B cell (primary cell): ENCODE measurements around the gene UBE2G2.

Experiments
- EZH2 ChIP-seq: IDR thresholded peaks from 2 replicates; pipeline ENCODE4 v1.6.1; 2012; ENCODE audit warnings: borderline replicate concordance, low read depth, mild to moderate bottlenecking, moderate library complexity, low read length; ENCODE audit not compliant: insufficient read depth, poor library complexity, severe bottlenecking
- TF ChIP-seq, protein P1 (sequence below): fragments of 200-600 bp; IDR thresholded peaks from one replicate; pipeline ENCODE4 v1.8.0; 2022; ENCODE audit warnings: antibody characterized with exemption, mild to moderate bottlenecking

- TF ChIP-seq, protein P1, sequence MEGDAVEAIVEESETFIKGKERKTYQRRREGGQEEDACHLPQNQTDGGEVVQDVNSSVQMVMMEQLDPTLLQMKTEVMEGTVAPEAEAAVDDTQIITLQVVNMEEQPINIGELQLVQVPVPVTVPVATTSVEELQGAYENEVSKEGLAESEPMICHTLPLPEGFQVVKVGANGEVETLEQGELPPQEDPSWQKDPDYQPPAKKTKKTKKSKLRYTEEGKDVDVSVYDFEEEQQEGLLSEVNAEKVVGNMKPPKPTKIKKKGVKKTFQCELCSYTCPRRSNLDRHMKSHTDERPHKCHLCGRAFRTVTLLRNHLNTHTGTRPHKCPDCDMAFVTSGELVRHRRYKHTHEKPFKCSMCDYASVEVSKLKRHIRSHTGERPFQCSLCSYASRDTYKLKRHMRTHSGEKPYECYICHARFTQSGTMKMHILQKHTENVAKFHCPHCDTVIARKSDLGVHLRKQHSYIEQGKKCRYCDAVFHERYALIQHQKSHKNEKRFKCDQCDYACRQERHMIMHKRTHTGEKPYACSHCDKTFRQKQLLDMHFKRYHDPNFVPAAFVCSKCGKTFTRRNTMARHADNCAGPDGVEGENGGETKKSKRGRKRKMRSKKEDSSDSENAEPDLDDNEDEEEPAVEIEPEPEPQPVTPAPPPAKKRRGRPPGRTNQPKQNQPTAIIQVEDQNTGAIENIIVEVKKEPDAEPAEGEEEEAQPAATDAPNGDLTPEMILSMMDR, result peak; percentile 38
- TF ChIP-seq EZH2, result no peak
These were observed 46.4 kb downstream of the UBE2G2 start for GRCh38 chr21:44755227-44755626.
